Vagina (tissue), 2 donors: Measurements from ENCODE around the gene B3GLCT. TPM values are rescaled to one million over a fixed set of nuclear protein-coding genes. Genes with fewer than 3 reads are reported as not detected.

ENCODE experiments used
- DNase-seq, 2 donors: peaks; one replicate each; pipeline ENCODE4 v3.0.0-alpha.2; 2017; ENCODE audit errors: extremely low spot score in 2 of 2
- H3K27ac ChIP-seq: fragments of 200-600 bp; sonication (generic); one replicate; pipeline ENCODE4 v1.5.1; 2019
- H3K27me3 ChIP-seq: fragments of 200-600 bp; sonication (generic); one replicate; pipeline ENCODE4 v1.5.1; 2019
- H3K36me3 ChIP-seq, 2 donors: fragments of 200-600 bp; sonication (generic); one replicate each; pipeline ENCODE4 v1.5.1; 2017 to 2019
- H3K4me1 ChIP-seq: fragments of 200-600 bp; sonication (generic); one replicate; pipeline ENCODE4 v1.5.1; 2019
- H3K4me3 ChIP-seq, 2 donors: fragments of 200-600 bp; sonication (generic); 1 replicate in 1 of 2; 2 replicates in 1 of 2; pipeline ENCODE4 v1.5.1; 2016 to 2019
- H3K9me3 ChIP-seq: fragments of 200-600 bp; sonication (generic); one replicate; pipeline ENCODE4 v1.5.1; 2019
- POLR2A ChIP-seq, 2 donors: fragments of 450-650 bp; IDR thresholded peaks; one replicate each; pipeline ENCODE4 v1.6.1; 2017; ENCODE audit warnings: antibody characterized with exemption in 2 of 2, mild to moderate bottlenecking in 2 of 2, moderate library complexity in 2 of 2
- POLR2AphosphoS5 ChIP-seq, 2 donors: sonication (generic); formaldehyde crosslinking; IDR thresholded peaks; one replicate each; pipeline ENCODE4 v1.9.0; 2017; ENCODE audit warnings: antibody characterized with exemption in 2 of 2, mild to moderate bottlenecking in 2 of 2, low read depth in 1 of 2; ENCODE audit not compliant: insufficient read depth in 1 of 2
- intact Hi-C: fragments of 100-400 bp; cut with DNase I; formaldehyde crosslinking; loops from one replicate; pipeline ENCODE4 v1.15.1; 2023
- total RNA-seq: library from RNA; depleted of rRNA; stranded (reverse); fragments of >200 nt; gene quantifications from one replicate; pipeline ENCODE4 v1.2.3, GENCODE V29; 2016
- TF ChIP-seq, protein P1 (sequence below), 3 experiments: fragments of 450-650 bp in 2 of 3; fragments of 200-600 bp in 1 of 3; sonication (generic) in 1 of 3; IDR thresholded peaks; one replicate each; pipeline ENCODE4 v1.5.1; 2017 to 2019; ENCODE audit warnings: antibody characterized with exemption in 3 of 3, mild to moderate bottlenecking in 2 of 3, moderate library complexity in 2 of 3

The B3GLCT gene
- total RNA-seq, 1 donor from 2014 or later: 8.1 TPM

DNA sequence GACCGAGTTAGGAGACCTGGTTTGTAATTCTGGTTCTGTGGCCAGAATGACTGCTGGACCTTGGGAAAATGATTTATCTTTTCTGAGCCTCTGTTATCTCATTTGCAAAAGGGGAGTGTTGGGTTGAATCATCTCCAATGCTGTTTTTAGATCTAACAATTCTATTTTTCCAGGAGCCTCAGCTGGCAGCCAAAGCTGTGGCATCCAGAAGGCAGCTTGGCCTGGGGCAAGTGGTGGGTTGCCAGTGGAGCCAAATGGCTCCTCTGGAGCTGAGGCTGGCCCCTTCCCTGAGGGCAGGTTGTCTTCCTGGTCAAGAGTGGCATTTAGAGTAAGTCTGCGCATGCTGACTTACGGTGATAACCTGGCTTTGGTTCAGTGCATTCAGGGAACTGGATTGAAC, 21.3 kb downstream of the B3GLCT start:
- no peaks in the 10 kb centered on the region for H3K27me3 ChIP-seq
- DNase-seq: no peak
- intact Hi-C loops: no loop called here
- TF ChIP-seq POLR2AphosphoS5 (IDR thresholded peaks at IDR 0.05; ENCODE audit: insufficient read depth in 1 of 2, low read depth in 1 of 2): no peak
- TF ChIP-seq, protein P1, sequence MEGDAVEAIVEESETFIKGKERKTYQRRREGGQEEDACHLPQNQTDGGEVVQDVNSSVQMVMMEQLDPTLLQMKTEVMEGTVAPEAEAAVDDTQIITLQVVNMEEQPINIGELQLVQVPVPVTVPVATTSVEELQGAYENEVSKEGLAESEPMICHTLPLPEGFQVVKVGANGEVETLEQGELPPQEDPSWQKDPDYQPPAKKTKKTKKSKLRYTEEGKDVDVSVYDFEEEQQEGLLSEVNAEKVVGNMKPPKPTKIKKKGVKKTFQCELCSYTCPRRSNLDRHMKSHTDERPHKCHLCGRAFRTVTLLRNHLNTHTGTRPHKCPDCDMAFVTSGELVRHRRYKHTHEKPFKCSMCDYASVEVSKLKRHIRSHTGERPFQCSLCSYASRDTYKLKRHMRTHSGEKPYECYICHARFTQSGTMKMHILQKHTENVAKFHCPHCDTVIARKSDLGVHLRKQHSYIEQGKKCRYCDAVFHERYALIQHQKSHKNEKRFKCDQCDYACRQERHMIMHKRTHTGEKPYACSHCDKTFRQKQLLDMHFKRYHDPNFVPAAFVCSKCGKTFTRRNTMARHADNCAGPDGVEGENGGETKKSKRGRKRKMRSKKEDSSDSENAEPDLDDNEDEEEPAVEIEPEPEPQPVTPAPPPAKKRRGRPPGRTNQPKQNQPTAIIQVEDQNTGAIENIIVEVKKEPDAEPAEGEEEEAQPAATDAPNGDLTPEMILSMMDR (IDR thresholded peaks at IDR 0.05): no peak
- TF ChIP-seq POLR2A (IDR thresholded peaks at IDR 0.05): no peak
- no peak overlapping the region for H3K4me3 ChIP-seq
- H3K27ac ChIP-seq: no peak overlapping the region
- H3K36me3 ChIP-seq: no peaks in the 10 kb centered on the region
- no peaks in the 10 kb centered on the region for H3K4me1 ChIP-seq
- no peaks in the 10 kb centered on the region for H3K9me3 ChIP-seq

- TF ChIP-seq POLR2A (IDR thresholded peaks at IDR 0.05): no peak
- no peak for DNase-seq
- no peaks in the 10 kb centered on the region for H3K36me3 ChIP-seq
- H3K4me1 ChIP-seq: no peaks in the 10 kb centered on the region
- intact Hi-C loops: no loop called here
- no peaks in the 10 kb centered on the region for H3K27me3 ChIP-seq
- no peak overlapping the region for H3K4me3 ChIP-seq
- no peaks in the 10 kb centered on the region for H3K9me3 ChIP-seq
- H3K27ac ChIP-seq: no peak overlapping the region
These were observed 23.4 kb downstream of the B3GLCT start for GRCh38 chr13:31223215-31223614.

- Histone ChIP-seq H3K27ac (no peak overlapping the region), H3K4me1 (no peaks in the 10 kb centered on the region), H3K27me3 (no peaks in the 10 kb centered on the region), H3K36me3 (no peaks in the 10 kb centered on the region), H3K9me3 (no peaks in the 10 kb centered on the region), H3K4me3 (no peak overlapping the region)
- intact Hi-C loops: no loop called here
- no peak for TF ChIP-seq POLR2A (IDR thresholded peaks at IDR 0.05)
- no peak for TF ChIP-seq POLR2AphosphoS5 (IDR thresholded peaks at IDR 0.05; ENCODE audit: insufficient read depth in 1 of 2, low read depth in 1 of 2)
- TF ChIP-seq, protein P1 (IDR thresholded peaks at IDR 0.05): no peak
- DNase-seq: no peak
These were observed 23.9 kb downstream of the B3GLCT start for GRCh38 chr13:31223640-31224039.

GRCh38 chr13:31224174-31224669, 24.4 kb downstream of the B3GLCT start:
- H3K27me3 ChIP-seq: no peaks in the 10 kb centered on the region

GRCh38 chr13:31224963-31225559, 25.3 kb downstream of the B3GLCT start:
- H3K36me3 ChIP-seq: no peaks in the 10 kb centered on the region
- no peaks in the 10 kb centered on the region for H3K4me1 ChIP-seq
- H3K9me3 ChIP-seq: no peaks in the 10 kb centered on the region
- intact Hi-C loops: no loop called here
- no peak for DNase-seq
- no peak overlapping the region for H3K27ac ChIP-seq
- TF ChIP-seq POLR2A (IDR thresholded peaks at IDR 0.05) (no peak), POLR2AphosphoS5 (IDR thresholded peaks at IDR 0.05; ENCODE audit: insufficient read depth in 1 of 2, low read depth in 1 of 2) (no peak)
- TF ChIP-seq, protein P1 (IDR thresholded peaks at IDR 0.05): no peak
- no peaks in the 10 kb centered on the region for H3K27me3 ChIP-seq
- H3K4me3 ChIP-seq: no peak overlapping the region

More at GRCh38 chr13:31224174-31224669, 24.4 kb downstream of the B3GLCT start:
- DNase-seq: no peak
- Histone ChIP-seq H3K27ac (no peak overlapping the region), H3K4me3 (no peak overlapping the region), H3K4me1 (no peaks in the 10 kb centered on the region), H3K36me3 (no peaks in the 10 kb centered on the region), H3K9me3 (no peaks in the 10 kb centered on the region)
- TF ChIP-seq POLR2AphosphoS5 (IDR thresholded peaks at IDR 0.05; ENCODE audit: insufficient read depth in 1 of 2, low read depth in 1 of 2) (no peak), POLR2A (IDR thresholded peaks at IDR 0.05) (no peak)
- TF ChIP-seq, protein P1 (IDR thresholded peaks at IDR 0.05): no peak
- intact Hi-C loops: no loop called here
